Body of pancreas (tissue), 4 donors: ENCODE data around the gene ADGRG3.

Experiments
- POLR2A ChIP-seq, 3 donors: fragments of 450-650 bp; IDR thresholded peaks; one replicate each; pipeline ENCODE4 v1.6.1; 2016; ENCODE audit warnings: antibody characterized with exemption in 3 of 3, mild to moderate bottlenecking in 2 of 3
- TF ChIP-seq, protein P1 (sequence below), 7 experiments: fragments of 450-650 bp in 4 of 7; fragments of 200-600 bp in 3 of 7; sonication (generic) in 3 of 7; IDR thresholded peaks; one replicate each; pipeline ENCODE4 v1.5.1; 2016 to 2019; ENCODE audit warnings: antibody characterized with exemption in 7 of 7

DNA sequence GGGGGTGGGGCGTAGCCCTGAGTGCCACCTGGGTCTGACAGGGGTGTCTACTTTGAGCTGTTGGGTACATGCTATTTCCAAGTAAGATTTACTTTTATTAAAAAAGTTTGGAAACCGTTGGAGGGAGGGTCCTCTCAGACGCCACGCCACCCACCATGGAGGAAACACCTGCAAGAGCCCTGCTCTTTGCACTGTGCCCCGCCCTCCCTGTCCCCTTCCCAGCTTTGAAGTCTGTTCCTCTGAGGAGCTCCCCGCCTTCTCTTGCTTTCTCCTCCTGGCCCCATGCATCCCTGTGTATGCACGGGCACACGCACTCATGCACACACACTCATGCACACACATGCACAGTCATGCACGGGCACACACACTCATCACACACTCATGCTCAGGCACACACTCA is 24.2 kb upstream of the ADGRG3 start:
- TF ChIP-seq, protein P1, sequence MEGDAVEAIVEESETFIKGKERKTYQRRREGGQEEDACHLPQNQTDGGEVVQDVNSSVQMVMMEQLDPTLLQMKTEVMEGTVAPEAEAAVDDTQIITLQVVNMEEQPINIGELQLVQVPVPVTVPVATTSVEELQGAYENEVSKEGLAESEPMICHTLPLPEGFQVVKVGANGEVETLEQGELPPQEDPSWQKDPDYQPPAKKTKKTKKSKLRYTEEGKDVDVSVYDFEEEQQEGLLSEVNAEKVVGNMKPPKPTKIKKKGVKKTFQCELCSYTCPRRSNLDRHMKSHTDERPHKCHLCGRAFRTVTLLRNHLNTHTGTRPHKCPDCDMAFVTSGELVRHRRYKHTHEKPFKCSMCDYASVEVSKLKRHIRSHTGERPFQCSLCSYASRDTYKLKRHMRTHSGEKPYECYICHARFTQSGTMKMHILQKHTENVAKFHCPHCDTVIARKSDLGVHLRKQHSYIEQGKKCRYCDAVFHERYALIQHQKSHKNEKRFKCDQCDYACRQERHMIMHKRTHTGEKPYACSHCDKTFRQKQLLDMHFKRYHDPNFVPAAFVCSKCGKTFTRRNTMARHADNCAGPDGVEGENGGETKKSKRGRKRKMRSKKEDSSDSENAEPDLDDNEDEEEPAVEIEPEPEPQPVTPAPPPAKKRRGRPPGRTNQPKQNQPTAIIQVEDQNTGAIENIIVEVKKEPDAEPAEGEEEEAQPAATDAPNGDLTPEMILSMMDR (IDR thresholded peaks at IDR 0.05) = no peak
- TF ChIP-seq POLR2A (IDR thresholded peaks at IDR 0.05) = no peak
